Activated CD4-positive, alpha-beta T cell treated with anti-CD3 and anti-CD28 coated beads, Interleukin-2, amount 50 U/mL, for 24 hours (primary cell): ENCODE results near the gene MTMR12.
"Not testable (repeated sequence)": the region's sequence is repeated elsewhere in the genome, so short reads cannot be mapped to it uniquely, and the experiment has no call there.

Experiments
- DNase-seq, 2 donors: peaks; one replicate each; pipeline ENCODE4 v3.0.0-alpha.2; 2020; ENCODE audit warnings: low read depth in 1 of 2, low spot score in 1 of 2

MTMR12 gene

DNA sequence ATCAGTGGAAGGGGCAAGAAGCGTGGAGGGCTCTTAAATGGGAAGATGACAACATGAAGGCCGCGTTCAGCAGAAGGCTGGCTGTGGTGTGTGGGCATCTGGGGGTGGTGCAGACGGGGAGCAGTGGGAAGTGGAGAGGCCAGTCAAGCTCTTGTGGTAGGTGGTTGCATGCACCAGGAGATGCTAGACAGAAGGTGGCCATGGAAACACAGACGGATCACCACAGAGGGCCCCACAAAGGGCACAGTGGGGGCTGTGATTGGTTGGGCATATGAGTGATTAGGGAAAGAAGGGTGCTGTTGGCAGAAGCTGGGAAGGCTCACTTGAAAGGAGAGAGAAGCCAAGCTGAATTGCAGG, 14.7 kb downstream of the MTMR12 start:
- no peak for DNase-seq

DNA sequence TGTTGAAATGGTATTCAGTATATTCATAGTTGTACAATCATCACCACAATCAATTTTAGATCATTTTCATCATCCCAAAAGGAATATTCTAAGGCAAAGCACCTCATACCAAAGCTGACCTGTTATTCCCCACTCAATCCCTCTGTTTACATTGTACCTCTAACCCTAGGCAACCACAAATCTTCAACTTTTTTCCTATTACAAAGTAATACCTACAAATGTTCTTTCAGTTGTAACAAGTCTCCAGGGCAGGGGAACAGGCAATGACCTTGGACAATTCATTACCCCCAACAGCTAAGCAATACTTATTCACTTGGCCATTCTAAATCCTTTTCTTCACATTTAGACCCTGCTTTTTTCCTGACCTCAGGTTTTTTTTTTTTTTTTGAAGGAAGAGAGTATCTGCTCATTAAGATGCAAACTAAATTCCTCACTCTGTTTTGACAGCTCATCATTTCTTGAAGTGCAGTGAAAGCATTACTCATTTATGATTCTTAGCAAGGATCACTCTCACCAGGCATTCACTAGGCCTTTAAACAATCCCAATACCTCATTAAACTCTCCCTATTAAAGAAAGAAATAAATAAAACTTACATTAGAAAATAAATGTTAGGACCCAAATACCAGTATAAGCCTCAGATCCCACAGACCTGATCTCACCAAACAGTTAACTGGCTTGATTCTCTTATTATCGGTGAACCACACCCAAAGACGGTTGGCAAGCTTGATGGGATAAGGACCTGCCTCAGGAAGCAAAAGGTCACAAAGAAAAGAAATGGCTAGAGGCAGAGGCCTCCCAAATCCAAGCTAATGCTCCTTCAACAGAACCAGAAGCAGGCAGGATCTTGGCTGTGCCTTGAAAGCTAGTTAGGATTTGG, 15.3 kb downstream of the MTMR12 start:
- DNase-seq = no peak

DNA sequence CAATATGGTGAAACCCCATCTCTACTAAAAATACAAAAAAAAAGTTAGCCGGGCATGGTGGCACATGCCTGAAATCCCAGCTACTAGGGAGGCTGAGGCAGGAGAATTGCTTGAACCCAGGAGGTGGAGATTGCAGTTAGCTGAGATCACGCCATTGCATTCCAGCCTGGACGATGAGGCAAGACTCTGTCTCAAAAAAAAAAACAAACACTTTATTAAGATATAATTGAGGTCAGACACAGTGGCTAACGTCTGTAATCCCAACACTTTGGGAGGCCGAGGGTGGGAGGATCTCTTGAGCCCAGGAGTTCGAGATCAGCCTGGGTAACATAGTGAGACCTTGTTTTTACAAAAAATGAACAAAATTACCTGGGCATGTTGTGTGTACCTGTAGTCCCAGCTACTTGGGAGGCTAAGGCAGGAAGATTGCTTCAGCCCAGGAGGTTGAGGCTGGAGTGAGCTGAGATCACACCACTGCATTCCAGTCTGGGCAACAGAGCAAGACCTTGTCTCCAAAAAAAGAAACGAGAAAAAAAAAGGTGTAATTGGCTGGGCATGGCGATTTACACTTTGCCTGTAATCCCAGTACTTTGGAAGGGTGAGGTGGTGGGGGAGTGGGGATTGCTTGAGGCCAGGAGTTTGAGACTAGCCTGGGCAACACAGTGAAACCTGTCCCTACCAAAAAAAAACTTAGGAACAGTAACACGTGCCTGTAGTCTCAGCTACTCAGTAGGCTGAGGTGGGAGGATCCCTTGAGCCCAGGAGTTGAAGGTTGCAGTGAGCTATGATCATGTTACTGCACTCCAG, 16.6 kb downstream of the MTMR12 start:
- DNase-seq = not testable (repeated sequence)

DNA sequence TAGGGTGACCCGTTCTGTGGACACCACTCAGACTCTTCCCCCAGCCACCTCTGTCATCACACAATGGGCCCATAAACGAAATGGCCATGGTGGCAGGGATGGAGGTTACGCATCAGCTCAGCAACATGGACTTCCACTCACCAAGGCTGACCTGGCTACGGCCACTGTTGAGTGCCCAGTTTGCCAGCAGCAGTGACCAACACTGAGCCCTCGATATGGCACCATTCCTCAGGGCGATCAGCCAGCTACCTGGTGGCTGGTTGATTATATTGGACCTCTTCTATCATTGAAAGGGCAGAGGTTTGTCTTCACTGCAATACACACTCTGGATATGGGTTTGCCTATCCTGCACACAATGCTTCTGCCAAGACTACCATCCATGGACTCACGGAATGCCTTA, 21.1 kb downstream of the MTMR12 start:
- DNase-seq = no peak

DNA sequence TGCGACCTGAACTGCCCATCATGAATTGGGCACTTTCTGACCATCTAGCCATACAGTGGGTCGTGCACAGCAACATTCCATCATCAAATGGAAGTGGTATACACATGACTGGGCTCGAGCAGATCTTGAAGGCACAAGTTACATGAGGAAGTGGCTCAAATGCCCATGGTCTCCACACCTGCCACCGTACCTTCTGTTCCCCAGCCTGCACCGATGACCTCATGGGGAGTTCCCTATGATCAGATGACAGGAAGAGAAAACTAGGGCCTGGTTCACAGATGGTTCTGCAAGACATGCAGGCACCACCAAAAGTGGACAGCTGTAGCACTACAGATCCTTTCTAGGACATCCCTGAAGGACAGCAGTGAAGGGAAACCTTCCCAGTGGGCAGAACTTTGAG, 21.8 kb downstream of the MTMR12 start:
- no peak for DNase-seq

DNA sequence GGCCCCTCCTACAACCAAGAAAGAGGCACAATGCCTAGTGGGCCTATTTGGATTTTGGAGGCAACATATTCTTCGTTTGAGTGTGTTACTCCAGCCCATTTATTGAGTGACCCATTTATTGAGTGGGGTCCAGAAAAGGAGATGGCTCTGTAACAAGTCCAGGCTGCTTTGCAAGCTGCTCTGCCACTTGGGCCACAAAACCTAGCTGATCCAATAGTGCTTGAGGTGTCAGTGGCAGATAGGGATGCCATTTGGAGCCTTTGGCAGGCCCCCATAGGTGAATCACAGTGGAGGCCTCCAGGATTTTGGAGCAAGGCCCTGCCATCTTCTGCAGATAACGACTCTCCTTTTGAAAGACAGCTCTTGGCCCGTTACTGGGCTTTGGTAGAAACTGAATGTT, 22.2 kb downstream of the MTMR12 start:
- not testable (repeated sequence) for DNase-seq

DNA sequence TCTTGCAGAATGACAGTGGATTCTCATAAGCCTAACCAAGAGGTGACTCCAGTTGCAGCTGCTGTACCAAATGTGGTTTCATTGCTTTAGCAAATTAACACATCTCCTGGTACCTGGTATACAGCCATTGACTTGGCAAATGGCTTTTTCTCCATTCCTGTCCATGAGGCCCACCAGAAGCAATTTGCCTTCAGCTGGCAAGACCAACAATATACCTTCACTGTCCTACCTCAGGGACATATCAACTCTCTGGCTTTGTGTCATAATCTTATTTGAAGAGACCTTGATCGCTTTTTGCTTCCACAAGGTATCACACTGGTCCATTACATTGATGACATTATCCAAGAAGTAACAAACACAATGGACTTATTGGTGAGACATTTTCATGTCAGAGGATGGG, 22.8 kb downstream of the MTMR12 start:
- DNase-seq = not testable (repeated sequence)

DNA sequence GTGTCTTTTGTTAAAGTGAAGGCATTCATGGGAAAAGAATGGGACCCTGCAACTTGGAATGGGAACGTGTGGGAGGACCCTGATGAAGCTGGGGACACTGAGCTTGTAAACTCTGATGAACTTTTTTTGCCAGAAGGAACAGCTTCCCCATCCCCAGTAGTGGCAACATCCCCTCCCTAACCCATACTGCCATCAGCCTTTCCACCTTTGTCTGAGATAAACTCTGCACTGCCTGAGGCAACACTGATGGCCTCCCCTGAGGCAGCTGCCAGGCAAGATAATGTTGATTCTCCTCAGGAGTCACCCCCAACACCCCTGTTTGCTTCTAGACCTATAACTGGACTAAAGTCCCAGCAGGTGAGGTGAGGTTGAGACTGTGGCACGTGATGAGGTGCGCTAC, 24.6 kb downstream of the MTMR12 start:
- not testable (repeated sequence) for DNase-seq

DNA sequence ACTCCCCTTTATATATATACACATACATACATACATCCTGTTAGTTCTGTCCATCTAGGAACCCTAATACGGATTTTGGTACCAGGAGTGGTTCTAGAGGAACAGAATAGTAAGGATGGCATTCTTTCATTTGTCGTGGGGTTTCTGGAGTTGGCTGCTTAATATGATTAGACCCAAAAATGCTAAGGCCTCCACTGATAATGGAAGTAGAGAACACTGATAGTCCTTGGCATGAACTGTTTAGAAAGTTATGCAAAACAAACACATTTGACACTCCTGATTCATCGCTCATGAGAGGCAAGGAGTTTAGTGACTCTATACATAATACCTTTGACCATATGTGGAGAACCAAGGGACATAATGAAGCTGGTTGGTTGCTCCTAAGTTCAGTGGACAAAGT, 25.2 kb downstream of the MTMR12 start:
- DNase-seq = not testable (repeated sequence)

DNA sequence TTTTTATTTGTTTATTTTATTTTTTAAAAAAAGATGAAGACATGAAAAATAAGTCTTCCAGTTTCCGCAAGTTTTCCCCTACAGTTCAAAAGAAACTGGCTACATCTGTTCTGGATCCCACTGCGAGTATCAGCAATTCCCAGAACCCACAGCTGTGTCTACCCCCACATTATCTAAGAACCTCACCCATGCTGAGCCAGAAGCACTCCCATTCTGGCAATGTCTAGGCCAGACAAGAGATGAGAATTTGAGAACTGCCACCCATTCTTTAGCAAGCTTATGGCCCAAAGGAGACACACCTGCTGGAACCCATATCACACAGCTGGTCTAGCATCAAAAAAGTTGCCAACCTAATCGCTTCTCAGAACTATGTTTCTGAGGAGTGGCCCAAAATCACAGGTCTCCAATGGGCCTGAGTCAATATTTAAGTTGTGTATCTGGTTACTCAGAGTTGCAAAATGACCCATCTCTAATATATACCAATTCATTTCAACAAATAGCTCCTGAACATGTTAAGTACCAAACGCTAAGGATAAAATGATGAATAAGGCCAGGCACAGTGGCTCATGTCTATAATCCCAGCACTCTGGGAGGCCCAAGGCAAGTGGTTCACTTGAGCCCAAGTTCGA, 27.1 kb downstream of the MTMR12 start:
- DNase-seq = no peak

DNA sequence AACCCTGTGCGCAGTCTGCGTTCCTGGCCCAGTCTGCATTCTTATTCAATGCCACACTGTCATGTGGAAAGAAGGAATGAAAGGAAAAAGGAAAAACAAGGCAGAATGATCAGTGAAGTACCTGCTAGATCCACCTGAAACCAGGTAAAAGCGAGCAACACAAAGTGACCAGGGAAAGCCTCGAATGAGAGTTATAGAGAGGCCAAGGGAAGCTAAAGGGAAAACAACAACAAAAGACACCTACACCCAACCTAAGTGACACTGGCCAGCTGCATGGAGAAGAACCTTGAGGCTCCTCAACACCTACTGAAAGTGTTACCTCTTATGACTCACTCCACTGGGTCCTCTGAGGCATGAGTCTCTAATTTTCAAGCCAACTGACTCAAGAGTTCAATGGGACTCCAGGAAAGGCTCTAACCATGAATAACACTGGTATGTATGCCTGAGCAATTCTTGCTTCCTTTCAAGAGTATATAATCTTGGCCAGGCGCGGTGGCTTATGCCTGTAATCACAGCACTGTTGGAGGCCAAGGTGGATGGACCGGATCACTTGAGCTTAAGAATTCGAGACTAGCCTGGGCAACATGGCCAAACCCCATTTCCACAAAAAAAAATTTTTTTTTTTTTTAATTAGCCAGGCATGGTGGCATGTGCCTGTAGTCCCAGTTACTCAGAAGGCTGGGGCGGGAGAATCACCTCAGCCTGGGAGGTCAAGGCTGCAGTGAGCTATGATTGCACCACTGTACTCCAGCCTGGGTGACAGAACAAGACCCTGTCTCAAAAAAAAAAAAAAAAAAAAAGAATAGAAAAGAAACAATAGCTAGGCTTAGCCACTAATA, 29.0 kb downstream of the MTMR12 start:
- DNase-seq = no peak

DNA sequence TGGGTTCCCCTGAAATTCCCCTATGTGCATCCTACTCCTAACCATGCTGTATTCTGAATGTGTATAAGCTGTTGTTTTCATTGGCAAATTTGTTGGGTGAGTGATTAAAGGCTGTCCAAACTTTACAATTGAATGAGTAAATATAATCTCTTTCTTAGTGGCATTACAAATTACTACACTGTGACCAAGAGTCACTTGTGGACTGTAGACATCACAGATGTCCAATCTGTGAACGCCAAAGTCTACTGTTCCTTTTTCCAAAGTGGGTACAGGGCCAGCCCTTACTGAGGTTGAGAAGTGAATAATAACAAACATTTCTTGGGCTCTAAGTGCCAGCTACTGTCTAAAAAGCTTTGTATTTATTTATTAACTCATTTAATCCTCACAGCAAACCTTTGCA, 29.7 kb downstream of the MTMR12 start:
- DNase-seq = no peak

DNA sequence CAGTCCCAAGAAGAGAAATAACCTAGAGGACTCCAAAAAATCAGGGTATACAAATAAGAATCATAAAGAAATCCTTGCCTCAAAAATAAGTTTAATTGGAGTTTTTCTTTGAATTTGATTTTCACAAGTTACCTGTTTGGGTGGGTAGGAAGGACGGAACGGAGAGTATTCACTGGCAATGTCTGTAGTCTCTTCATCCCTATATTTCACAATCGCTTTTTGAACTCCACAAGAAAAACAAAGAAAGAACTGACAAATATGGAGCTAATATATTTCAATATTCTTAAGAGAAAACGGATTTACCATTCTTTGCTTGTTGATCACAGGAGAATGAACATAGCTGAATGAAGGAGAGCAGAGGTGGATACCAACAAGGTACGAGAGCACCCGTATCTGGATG, 30.1 kb downstream of the MTMR12 start:
- DNase-seq = no peak

DNA sequence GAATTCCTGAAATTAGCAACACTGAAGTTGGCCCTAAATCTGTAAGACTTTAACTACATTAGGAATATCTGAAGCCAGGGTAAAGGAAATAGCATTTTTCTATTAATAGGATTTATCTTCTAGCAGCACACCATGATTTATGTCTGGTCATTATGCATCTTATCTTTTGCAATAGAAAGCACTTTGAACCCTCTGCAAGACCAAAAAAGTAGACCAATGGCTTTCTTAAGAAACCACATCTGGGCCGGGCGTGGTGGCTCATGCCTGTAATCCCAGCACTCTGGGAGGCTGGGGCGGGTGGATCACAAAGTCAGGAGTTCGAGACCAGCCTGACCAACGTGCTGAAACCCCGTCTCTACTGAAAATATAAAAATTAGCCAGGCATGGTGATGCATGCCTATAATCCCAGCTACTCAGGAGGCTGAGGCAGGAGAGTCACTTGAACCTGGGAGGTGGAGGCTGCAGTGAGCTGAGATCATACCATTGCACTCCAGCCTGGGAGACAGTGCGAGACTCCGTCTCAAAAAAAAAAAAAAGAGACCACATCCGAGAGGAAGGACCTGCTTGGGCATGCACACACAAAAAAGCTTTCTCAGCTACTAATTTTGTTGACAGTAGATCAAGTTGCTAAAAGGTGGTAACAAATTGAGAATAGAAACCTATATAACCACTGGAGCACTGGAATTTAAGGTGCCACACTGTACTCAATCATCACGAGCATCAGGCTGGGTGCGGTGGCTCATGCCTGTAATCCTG, 31.2 kb downstream of the MTMR12 start:
- not testable (repeated sequence) for DNase-seq

DNA sequence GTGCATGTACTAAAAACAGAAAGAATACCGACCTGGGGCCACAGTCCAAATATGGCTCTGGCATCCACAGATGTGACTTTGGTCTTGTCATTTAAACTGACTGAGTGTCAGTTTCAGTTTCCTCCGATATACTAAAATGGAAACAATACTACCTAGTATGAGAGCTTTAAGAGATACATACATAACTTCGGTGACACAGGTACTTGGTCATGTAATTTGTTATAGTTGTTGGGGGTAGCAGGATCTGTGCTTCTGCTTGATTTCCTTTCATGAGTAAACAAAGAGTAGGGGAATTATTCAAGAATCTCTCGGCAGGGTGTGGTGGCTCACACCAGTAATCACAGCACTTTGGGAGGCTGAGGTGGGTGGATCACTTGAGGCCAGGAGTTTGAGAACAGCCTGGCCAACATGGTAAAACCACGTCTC, 32.1 kb downstream of the MTMR12 start:
- DNase-seq = peak in 1 of 2 donors; percentile 26

DNA sequence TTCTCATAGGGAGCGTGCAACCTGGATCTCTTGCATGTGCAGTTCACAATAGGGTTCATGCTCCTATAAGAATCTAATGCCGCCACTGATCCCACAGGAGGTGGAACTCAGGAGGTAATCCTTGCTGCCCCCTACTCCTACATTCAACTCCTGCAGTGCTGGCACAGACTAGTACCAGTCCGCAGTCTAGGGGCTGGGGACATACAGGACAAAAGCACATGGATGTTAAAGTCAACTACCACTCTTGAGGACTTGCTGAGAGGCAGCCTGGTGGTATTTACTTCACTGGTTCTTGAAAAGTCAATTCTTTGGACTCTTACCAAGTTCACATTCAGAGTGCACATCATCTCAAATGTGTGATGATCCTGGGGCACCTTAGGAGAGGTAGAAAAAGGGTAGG, 33.0 kb downstream of the MTMR12 start:
- DNase-seq = no peak

DNA sequence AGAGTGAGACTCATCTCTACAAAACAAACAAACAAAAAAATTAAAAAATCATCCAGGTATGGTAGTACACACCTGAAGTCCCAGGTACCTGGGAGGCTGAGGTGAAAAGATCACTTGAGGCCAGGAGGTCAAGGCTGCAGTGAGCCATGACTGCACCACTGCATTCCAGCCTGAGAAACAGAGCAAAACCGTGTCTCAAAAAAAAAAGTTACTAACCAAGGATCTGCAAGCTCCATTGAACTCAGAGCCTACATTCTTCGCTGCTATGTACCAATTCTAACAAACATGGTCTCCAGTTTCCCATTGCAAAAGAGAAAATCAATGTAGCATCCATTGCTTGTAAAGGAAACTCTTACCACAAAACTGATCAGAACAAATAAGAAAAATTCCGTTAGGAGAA, 33.5 kb downstream of the MTMR12 start:
- DNase-seq = no peak

DNA sequence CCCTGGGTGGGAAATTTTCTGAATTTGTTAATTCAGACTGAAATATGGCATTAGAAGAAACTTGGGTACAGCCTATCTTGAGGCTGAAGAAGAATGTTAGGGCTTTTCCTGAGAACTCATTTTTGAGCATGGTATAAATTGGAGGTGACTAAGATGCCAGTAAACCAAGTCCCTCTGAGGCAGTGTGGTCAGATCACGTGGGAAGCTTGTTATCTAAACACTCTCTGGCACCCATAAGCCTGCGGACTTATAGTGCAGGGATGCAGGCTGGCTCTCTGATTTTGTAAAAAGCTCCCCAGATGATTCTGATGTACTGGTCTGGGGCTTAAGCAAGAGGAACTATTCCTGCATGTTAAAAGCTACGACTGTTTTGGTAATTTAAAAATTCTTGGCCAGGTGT, 34.3 kb downstream of the MTMR12 start:
- no peak for DNase-seq

DNA sequence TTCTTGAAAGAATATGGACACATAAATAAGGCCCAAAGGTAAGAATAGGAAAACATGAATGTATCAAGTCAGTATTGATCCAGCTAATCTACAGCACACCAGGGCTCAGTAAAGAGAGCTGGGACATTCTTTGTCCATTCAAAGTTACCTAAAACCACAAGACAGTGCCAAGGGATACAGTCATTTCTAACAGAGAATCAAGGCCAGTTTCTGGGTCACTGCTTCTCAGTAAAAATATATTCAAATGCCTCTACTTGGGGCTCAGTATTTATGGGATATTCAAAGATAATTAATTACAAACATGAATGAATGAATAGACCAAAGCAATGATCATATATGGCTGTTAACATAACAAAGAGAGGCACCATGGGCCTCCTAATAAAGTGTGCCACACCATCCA, 34.9 kb downstream of the MTMR12 start:
- DNase-seq = no peak

DNA sequence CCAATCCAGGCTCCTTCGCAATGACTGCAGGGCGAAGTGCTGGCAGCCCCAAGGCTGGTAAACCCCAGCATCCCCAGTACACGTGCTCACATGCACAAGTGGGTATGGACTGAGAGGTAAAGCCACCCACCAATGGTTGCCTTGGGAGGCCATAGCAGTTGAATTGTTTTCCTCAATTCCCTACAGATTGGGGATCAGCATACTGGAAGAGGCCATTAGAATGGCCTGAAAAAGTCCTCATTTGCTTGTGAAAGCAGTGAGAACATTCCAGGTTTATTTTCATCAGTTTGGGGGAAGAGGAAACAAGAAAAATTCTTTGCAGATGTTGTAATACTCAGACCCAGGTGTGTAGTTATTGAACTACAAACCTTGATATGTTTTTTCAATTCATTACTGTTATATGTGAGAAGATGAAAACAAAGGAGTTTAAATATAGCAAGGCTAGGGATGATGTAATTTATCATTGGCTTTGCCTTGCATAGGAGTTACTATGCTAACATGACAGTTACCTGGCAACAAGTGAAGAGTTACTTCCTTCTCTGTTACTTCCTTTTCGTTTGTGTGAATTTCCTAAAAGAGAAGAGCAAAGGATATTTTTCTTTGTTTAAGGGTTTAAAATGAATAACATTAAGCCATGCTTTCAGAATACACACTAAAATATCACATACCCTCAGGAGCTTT, 36.4 kb downstream of the MTMR12 start:
- no peak for DNase-seq
